NK-92 (cell line): ENCODE measurements around the gene ALDH1L1.

Experiments
- DNase-seq: peaks from one replicate; lab custom pipeline; 2025; ENCODE audit not compliant: unreplicated experiment; lab: John Stamatoyannopoulos, UW

Gene ALDH1L1

GRCh38 chr3:126155819-126156218 is 24.6 kb downstream of the ALDH1L1 start:
- DNase-seq = no peak

DNA sequence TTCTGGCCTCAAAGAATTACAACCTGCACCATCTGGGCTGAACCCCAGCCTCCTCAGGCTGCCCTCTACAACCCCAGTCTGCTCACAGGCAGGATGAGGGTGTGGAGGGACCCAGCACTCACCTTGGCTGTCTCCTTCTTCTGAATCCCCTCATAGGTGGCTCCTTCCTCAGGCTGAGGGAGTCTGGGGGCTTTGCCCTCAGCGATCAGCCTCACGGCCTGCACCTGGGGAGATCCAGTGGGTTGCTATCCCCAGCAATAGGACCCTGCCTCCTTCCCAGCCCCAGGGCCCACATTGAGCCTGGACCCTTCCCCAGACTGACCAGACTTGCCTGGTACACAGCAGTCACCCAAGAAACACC is 25.1 kb downstream of the ALDH1L1 start:
- no peak for DNase-seq

DNA sequence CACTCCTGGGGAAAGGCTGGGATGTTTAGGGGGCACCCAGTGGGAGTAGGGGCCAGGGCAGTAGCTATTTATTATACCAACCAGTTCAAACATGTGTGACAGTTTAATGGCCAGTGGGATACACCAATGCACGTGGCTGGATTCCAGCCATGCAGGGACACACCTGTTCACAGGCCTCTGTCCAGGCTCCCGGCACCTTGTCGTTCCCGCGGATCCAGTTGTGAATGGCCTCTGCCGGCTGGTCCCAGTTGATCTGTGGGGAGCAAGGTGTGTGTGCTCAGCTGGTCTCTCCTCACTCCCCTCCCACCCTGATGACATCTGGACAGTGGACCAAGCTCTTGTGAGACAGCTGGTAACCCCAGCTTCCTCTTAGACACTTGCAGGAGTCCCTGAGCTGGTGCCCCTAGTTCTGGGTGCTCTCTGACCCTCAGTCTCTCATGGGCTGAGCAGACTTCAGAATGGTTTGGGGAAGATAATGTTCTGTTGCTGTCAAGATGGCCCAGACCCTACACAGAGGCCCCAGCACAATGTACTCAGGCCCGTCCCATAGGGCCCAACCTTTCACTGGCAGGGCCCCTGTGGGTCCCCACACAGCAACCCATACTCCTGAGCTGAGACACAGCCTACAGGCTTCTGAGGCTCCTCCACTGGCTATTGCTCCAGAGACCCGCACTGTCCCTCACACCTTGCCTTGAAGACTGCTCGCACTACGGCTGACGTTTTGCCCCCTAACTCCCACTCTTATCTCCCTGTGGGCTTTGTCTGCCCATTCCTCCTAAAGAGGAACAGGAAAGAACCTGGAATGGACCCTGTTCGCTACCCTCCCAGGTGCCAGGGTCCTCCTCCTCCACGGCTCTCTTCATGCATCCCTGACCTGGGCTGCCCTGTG is 25.8 kb downstream of the ALDH1L1 start:
- DNase-seq = no peak

GRCh38 chr3:126153695-126154360 is 26.6 kb downstream of the ALDH1L1 start:
- DNase-seq = no peak

GRCh38 chr3:126152901-126153694 is 27.3 kb downstream of the ALDH1L1 start:
- no peak for DNase-seq

- no peak for DNase-seq
These were observed 27.9 kb downstream of the ALDH1L1 start for GRCh38 chr3:126152458-126152857.

DNA sequence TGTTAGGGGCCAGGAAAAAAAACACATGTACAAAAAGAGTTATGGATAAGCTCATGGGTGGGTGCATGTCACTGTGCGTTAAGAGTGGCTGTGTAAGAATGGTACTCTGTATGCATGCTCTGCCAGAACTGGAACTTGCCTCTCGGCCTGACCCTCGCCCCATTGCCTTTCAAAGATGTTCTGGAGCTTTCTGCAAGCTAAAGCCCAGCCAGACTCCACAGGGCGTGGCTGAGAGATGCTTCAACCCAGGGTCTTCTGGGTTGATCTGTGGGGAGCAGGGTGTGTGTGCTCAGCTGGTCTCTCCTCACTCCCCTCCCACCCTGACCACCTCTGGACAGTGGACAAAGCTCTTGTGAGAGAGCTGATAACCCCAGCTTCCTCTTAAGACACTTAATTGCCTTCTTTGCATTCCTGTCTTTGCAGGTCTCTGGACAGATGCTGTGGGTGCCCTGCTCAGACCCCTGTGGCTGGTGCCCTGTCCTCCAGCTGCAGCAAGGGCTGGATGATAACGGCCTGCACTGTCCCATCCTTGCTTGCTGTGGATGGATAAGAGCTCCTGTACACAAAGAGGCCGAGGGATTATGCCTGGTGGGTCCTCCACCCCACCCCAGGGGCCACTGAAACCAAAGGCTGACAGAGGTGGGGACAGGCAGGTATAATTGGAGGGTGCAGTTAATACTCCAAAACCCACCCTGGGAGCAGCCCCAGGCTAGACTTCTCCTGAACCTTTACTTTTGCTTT is 28.7 kb downstream of the ALDH1L1 start:
- no peak for DNase-seq

- no peak for DNase-seq
These were observed 30.3 kb downstream of the ALDH1L1 start for GRCh38 chr3:126149960-126150515.

- no peak for DNase-seq
These were observed 31.0 kb downstream of the ALDH1L1 start for GRCh38 chr3:126149256-126149902.

GRCh38 chr3:126147932-126148683 is 32.3 kb downstream of the ALDH1L1 start:
- no peak for DNase-seq

GRCh38 chr3:126147147-126147931 is 33.0 kb downstream of the ALDH1L1 start:
- DNase-seq = no peak

DNA sequence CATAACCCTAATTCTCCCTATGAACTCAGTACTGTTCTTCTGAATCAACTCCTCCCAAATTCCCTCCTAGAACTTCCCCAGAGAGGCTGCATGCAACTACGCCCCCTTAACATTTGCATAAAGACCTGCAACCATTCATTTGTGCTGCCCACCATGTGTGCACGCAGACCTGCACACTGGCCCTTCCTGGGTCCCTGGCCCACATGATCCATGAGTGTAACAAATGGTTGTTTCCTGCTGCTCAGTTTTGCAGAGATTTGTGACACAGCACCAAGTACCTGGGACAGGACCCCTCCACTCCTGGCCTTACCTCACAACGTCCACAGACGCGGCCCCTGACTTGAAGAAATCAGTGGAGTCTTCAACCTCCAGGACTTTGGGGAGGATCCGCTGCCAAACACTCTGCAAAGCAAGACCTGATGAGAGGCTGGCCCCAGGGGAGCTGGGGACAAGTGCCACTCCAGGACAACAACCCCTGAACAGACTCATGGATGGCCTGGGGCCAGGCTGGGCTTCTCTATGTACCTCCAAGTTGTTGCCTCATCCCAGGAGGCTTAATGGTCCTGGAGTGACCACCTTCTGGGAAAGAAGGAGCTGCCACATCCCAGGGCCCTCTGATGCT is 33.8 kb downstream of the ALDH1L1 start:
- DNase-seq = no peak

DNA sequence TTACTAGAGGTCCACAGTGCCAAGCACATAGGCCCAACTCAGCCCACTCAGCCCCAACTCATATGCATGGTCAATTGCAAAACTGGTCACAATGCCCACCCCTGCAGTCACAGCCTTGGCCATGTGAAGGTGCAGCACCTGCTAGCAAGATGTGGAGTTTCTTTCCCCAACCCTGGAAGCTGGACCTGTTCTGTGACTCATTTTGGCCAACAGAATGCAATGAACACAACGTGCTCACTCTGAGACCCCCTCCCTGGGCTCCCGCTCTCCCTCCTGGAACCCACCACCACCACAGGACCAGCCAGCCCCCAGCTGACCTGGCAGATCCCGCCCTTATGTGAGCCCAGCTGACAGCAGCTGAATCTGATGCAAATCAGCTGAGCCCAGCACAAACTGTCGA is 34.4 kb downstream of the ALDH1L1 start:
- no peak for DNase-seq

- no peak for DNase-seq
These were observed 37.7 kb downstream of the ALDH1L1 start for GRCh38 chr3:126142652-126143051.

- DNase-seq = no peak
These were observed 42.8 kb downstream of the ALDH1L1 start for GRCh38 chr3:126137490-126138130.

GRCh38 chr3:126136428-126137220 is 43.8 kb downstream of the ALDH1L1 start:
- DNase-seq = no peak
